ENCODE results near the gene SH3TC1.

Gene SH3TC1

GRCh38 chr4:8164194-8164565 is 34.9 kb upstream of the SH3TC1 start:
- DNase-seq: no peak

GRCh38 chr4:8164687-8165086 is 34.4 kb upstream of the SH3TC1 start:
- DNase-seq: no peak

- no peak for DNase-seq
These were observed 33.7 kb upstream of the SH3TC1 start for GRCh38 chr4:8165374-8165896.

GRCh38 chr4:8167291-8167690 is 31.8 kb upstream of the SH3TC1 start:
- no peak for DNase-seq

- DNase-seq: no peak
These were observed 31.3 kb upstream of the SH3TC1 start for GRCh38 chr4:8167815-8168214.

GRCh38 chr4:8168232-8168631 is 30.9 kb upstream of the SH3TC1 start:
- DNase-seq: no peak

- DNase-seq: no peak
These were observed 30.1 kb upstream of the SH3TC1 start for GRCh38 chr4:8168832-8169598.

- no peak for DNase-seq
These were observed 29.3 kb upstream of the SH3TC1 start for GRCh38 chr4:8169763-8170162.

- DNase-seq: no peak
These were observed 28.7 kb upstream of the SH3TC1 start for GRCh38 chr4:8170341-8170740.

GRCh38 chr4:8171266-8171665 is 27.8 kb upstream of the SH3TC1 start:
- DNase-seq: no peak

- DNase-seq: no peak
These were observed 26.8 kb upstream of the SH3TC1 start for GRCh38 chr4:8171984-8172924.

GRCh38 chr4:8173492-8174242 is 25.4 kb upstream of the SH3TC1 start:
- DNase-seq: no peak

GRCh38 chr4:8174970-8175369 is 24.1 kb upstream of the SH3TC1 start:
- no peak for DNase-seq

- no peak for DNase-seq
These were observed 23.4 kb upstream of the SH3TC1 start for GRCh38 chr4:8175686-8176085.

- DNase-seq: peak; percentile 33
These were observed 22.3 kb upstream of the SH3TC1 start for GRCh38 chr4:8176547-8177399.

- no peak for DNase-seq
These were observed 21.5 kb upstream of the SH3TC1 start for GRCh38 chr4:8177552-8177951.

- DNase-seq: no peak
These were observed 21.1 kb upstream of the SH3TC1 start for GRCh38 chr4:8177956-8178355.

GRCh38 chr4:8179074-8179473 is 20.0 kb upstream of the SH3TC1 start:
- no peak for DNase-seq

- DNase-seq: no peak
These were observed 19.3 kb upstream of the SH3TC1 start for GRCh38 chr4:8179771-8180170.

GRCh38 chr4:8180310-8181093 is 18.6 kb upstream of the SH3TC1 start:
- DNase-seq: no peak

- no peak for DNase-seq
These were observed 18.0 kb upstream of the SH3TC1 start for GRCh38 chr4:8181119-8181518.
